ENCODE measurements around the gene GPR87. TPM values are rescaled to one million over a fixed set of nuclear protein-coding genes. Genes with fewer than 3 reads are reported as not detected.

The GPR87 gene
- total RNA-seq, 1 experiment from 2014 or later, result not detected

- no peak for DNase-seq (ENCODE audit: low spot score)
These were observed 774 bp downstream of the GPR87 start for GRCh38 chr3:151315846-151316245.

- DNase-seq (ENCODE audit: low spot score), result no peak
These were observed 1.5 kb downstream of the GPR87 start for GRCh38 chr3:151315136-151315535.

- DNase-seq (ENCODE audit: low spot score), result no peak
These were observed 2.0 kb downstream of the GPR87 start for GRCh38 chr3:151314593-151314992.

GRCh38 chr3:151314137-151314536 is 2.5 kb downstream of the GPR87 start:
- no peak for DNase-seq (ENCODE audit: low spot score)

- no peak for DNase-seq (ENCODE audit: low spot score)
These were observed 3.6 kb downstream of the GPR87 start for GRCh38 chr3:151312972-151313371.

GRCh38 chr3:151309566-151309965 is 7.1 kb downstream of the GPR87 start:
- no peak for DNase-seq (ENCODE audit: low spot score)

GRCh38 chr3:151307583-151308488 is 8.8 kb downstream of the GPR87 start:
- DNase-seq (ENCODE audit: low spot score), result no peak

- DNase-seq (ENCODE audit: low spot score), result no peak
These were observed 9.5 kb downstream of the GPR87 start for GRCh38 chr3:151307131-151307530.

GRCh38 chr3:151306168-151306810 is 10.3 kb downstream of the GPR87 start:
- DNase-seq (ENCODE audit: low spot score), result no peak

- DNase-seq (ENCODE audit: low spot score), result peak; percentile 25
These were observed 10.9 kb downstream of the GPR87 start for GRCh38 chr3:151305775-151306151.

- DNase-seq (ENCODE audit: low spot score), result peak; percentile 100
These were observed 11.4 kb downstream of the GPR87 start for GRCh38 chr3:151305060-151305774.

- DNase-seq (ENCODE audit: low spot score), result no peak
These were observed 12.9 kb downstream of the GPR87 start for GRCh38 chr3:151303751-151304150.

GRCh38 chr3:151301787-151302186 is 14.8 kb downstream of the GPR87 start:
- peak; percentile 45 for DNase-seq (ENCODE audit: low spot score)

- no peak for DNase-seq (ENCODE audit: low spot score)
These were observed 16.1 kb downstream of the GPR87 start for GRCh38 chr3:151300539-151300938.

- DNase-seq (ENCODE audit: low spot score), result no peak
These were observed 17.6 kb downstream of the GPR87 start for GRCh38 chr3:151299006-151299405.

GRCh38 chr3:151297429-151297828 is 19.2 kb downstream of the GPR87 start:
- DNase-seq (ENCODE audit: low spot score), result no peak

GRCh38 chr3:151296226-151296625 is 20.4 kb downstream of the GPR87 start:
- DNase-seq (ENCODE audit: low spot score), result no peak

GRCh38 chr3:151293127-151293526 is 23.5 kb downstream of the GPR87 start:
- DNase-seq (ENCODE audit: low spot score), result no peak

- DNase-seq (ENCODE audit: low spot score), result peak; percentile 30
These were observed 25.9 kb downstream of the GPR87 start for GRCh38 chr3:151290673-151291072.

- no peak for DNase-seq (ENCODE audit: low spot score)
These were observed 27.2 kb downstream of the GPR87 start for GRCh38 chr3:151289445-151289844.

GRCh38 chr3:151285940-151286339 is 30.7 kb downstream of the GPR87 start:
- no peak for DNase-seq (ENCODE audit: low spot score)

GRCh38 chr3:151283907-151284461 is 32.6 kb downstream of the GPR87 start:
- peak; percentile 77 for DNase-seq (ENCODE audit: low spot score)

Measured in H4 (cell line).